ENCODE results near the gene SYT9. TPM values are rescaled to one million over a fixed set of nuclear protein-coding genes. Genes with fewer than 3 reads are reported as not detected.

SYT9 gene
- total and polyA plus RNA-seq, 12 donors, result 0.94 to 17.7 (median 5.0) TPM

- TF ChIP-seq, protein P1, sequence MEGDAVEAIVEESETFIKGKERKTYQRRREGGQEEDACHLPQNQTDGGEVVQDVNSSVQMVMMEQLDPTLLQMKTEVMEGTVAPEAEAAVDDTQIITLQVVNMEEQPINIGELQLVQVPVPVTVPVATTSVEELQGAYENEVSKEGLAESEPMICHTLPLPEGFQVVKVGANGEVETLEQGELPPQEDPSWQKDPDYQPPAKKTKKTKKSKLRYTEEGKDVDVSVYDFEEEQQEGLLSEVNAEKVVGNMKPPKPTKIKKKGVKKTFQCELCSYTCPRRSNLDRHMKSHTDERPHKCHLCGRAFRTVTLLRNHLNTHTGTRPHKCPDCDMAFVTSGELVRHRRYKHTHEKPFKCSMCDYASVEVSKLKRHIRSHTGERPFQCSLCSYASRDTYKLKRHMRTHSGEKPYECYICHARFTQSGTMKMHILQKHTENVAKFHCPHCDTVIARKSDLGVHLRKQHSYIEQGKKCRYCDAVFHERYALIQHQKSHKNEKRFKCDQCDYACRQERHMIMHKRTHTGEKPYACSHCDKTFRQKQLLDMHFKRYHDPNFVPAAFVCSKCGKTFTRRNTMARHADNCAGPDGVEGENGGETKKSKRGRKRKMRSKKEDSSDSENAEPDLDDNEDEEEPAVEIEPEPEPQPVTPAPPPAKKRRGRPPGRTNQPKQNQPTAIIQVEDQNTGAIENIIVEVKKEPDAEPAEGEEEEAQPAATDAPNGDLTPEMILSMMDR (IDR thresholded peaks at IDR 0.05), result no peak
- Histone ChIP-seq H3K9me3 (replicated peaks in 1 of 3) (no peaks in the 10 kb centered on the region), H3K4me3 (no peak overlapping the region), H3K27ac (no peak overlapping the region), H3K4me1 (replicated peaks in 1 of 2) (no peaks in the 10 kb centered on the region), H3K36me3 (replicated peaks in 1 of 2) (no peaks in the 10 kb centered on the region), H3K27me3 (no peaks in the 10 kb centered on the region)
- intact Hi-C loops (cut with DNase I), result no loop called here
- WGBS, 4 donors, result 76 to 86% (median 79%) methylated on average over 4 of the region's 4 CpGs
- no peak for DNase-seq
Observed at GRCh38 chr11:7383406-7383805, 131.7 kb downstream of the SYT9 start.

- no peak overlapping the region for H3K4me3 ChIP-seq
- DNase-seq, result no peak
- no peaks in the 10 kb centered on the region for H3K4me1 ChIP-seq (replicated peaks in 1 of 2)
- intact Hi-C loops (cut with DNase I), result no loop called here
- no peaks in the 10 kb centered on the region for H3K27me3 ChIP-seq
- TF ChIP-seq POLR2A (IDR thresholded peaks at IDR 0.05), result no peak
- TF ChIP-seq, protein P1 (IDR thresholded peaks at IDR 0.05), result no peak
- H3K27ac ChIP-seq, result no peak overlapping the region
- no peaks in the 10 kb centered on the region for H3K9me3 ChIP-seq (replicated peaks in 1 of 3)
- H3K36me3 ChIP-seq (replicated peaks in 1 of 2), result no peaks in the 10 kb centered on the region
Observed at GRCh38 chr11:7384691-7385090, 133.0 kb downstream of the SYT9 start.

- DNase-seq, result no peak
- no peaks in the 10 kb centered on the region for H3K4me1 ChIP-seq (replicated peaks in 1 of 2)
- no peak overlapping the region for H3K4me3 ChIP-seq
- intact Hi-C loops (cut with DNase I), result no loop called here
- H3K9me3 ChIP-seq (replicated peaks in 1 of 3), result no peaks in the 10 kb centered on the region
- H3K27me3 ChIP-seq, result no peaks in the 10 kb centered on the region
- H3K27ac ChIP-seq, result no peak overlapping the region
- no peak for TF ChIP-seq POLR2A (IDR thresholded peaks at IDR 0.05)
- TF ChIP-seq, protein P1 (IDR thresholded peaks at IDR 0.05), result no peak
- H3K36me3 ChIP-seq (replicated peaks in 1 of 2), result no peaks in the 10 kb centered on the region
- 75 to 83% (median 79%) methylated on average over 1 of the region's 1 CpG for WGBS, 4 donors
Observed at GRCh38 chr11:7385532-7385931, 133.8 kb downstream of the SYT9 start.

- no peak for TF ChIP-seq POLR2A (IDR thresholded peaks at IDR 0.05)
- TF ChIP-seq, protein P1 (IDR thresholded peaks at IDR 0.05), result no peak
- intact Hi-C loops (cut with DNase I), result no loop called here
- H3K9me3 ChIP-seq (replicated peaks in 1 of 3), result peaks cover 0 to 4% (median 0%) of the 10 kb centered on the region in 3 donors
- no peaks in the 10 kb centered on the region for H3K27me3 ChIP-seq
- no peak overlapping the region for H3K27ac ChIP-seq
- WGBS, 4 donors, result 54 to 65% (median 64%) methylated on average over 7 to 8 of the region's 8 CpGs
- no peak overlapping the region for H3K4me3 ChIP-seq
- no peaks in the 10 kb centered on the region for H3K4me1 ChIP-seq (replicated peaks in 1 of 2)
- no peaks in the 10 kb centered on the region for H3K36me3 ChIP-seq (replicated peaks in 1 of 2)
- DNase-seq, result peak in 3 of 7 donors; percentile 14 to 31 (median 20)
Observed at GRCh38 chr11:7413961-7414915, 162.5 kb downstream of the SYT9 start.
